ENCODE data around the gene DUSP15.

The DUSP15 gene

DNA sequence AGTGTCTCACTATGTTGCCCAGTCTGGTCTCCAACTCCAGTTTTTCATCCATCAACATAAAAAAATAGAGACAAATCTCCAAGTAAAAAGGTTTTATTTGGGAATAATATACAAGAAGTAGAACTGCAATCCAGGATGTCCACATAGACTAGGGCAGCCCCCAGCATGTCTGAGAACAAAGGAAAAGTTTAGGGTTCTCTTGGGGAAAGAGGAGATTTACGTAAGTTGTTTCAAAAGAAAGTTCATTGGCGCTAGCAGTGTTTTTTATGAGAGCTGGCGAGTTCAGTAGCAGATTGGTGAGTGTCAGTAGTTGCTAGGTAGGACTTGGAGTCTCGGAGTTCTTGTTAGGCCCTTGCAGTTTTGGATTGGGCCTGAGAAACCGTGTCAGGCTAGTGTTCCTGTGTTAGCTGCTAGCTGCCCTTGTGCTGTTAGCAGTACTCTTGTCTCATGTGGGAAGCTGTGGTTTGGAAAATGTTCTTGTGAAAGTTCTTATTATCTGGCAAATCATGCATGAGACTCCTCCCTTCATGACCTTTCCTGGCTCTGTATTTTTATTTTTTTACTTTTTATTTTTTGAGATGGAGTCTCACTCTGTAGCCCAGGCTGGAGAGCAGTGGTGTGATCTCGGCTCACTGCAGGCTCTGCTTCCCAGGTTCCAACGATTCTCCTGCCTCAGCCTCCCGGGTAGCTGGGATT lies 24.8 kb upstream of the DUSP15 start:
- no peak for DNase-seq

DNA sequence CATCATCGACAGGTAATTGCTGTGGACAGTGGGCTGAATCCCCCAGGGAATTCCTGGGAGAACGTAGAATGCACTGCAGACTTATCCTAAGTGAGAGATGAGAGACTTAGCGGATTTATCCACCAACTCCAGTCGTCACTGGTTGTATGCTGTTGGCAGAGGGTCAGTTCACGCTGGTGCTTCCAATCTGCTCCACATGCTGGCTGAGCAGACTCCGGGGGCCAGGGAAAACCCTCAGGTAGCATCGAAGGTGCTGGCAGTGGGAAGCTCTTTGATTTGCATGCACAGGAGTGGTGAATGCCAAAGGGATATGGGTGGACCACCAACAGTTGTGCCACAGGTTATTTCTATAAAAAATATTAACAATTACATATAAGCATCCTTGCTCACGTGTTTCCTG lies 20.3 kb upstream of the DUSP15 start:
- DNase-seq = no peak

DNA sequence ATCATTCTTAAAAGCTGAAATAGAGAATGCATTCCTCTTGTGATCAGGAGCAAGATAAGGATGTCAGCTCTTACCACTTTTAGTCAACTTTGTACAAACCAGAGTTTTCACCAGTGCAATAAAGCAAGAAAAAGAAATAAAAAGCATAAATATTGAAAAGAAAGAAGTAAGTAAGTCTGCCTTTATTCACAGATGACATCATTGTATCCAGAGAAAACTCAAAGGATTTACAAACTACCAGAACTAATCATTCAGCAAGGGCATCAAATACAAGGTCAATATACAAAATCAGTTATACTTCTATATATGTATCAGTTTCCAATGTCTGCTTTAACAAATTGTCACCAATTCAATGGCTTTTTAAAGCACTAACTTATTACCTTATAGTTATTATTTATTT lies 13.5 kb upstream of the DUSP15 start:
- no peak for DNase-seq

DNA sequence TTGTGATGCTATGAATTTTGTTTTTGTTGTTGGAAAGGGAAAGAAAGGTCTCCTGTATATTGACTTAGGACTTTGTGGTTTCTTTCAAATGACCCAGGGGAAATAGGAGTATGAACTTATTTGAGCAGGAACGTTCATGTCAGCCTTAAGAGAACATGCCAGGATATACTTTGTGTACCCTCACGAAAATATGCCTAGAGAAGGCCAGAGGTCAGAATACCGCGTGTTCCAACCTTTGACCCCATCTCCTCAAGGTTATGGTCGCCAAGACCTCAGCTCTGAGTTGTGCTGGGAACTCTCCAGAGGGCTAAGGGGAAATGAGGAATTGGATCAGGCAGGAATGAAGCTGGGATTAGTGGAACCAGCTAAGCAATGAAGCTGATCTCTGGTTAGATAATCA lies 11.6 kb upstream of the DUSP15 start:
- no peak for DNase-seq

DNA sequence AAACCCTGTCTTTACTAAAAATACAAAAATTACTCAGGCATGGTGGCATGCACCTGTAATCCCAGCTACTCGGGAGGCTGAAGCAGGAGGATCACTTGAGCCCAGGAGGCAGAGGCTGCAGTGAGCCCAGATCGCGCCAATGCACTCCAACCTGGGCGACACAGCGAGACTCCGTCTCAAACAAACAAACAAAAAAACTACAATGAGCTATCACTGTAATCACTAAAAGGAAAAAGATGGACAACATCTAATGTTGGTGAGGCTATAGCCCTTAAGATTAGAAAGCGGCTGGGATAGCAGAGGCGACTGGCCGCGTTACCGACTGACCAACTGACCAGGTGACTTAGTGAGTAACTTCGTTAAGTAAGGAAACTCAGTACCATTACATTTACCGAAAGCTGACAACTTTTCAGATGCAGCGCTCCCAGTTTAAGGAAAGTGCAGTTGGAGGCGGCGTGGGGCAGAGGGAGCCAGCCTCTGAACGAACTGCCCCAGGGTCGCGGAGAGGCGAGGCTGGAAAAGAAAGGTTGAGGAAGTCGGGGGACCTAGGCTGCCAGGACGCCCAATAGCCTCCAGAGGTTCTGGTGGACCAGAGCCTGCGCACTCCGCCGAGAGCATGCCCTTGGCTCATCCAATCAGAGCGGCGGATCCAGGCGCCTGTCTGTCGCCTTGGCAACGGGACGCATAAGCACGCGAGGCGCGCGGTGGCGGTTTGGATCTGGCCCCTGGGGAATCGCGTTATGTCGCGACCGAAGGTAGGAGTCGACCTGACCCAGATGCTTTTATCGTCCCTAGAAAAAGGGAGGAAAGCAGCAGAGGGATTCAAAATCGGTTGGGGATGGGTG lies 9.0 kb upstream of the DUSP15 start:
- DNase-seq = peak; percentile 91

DNA sequence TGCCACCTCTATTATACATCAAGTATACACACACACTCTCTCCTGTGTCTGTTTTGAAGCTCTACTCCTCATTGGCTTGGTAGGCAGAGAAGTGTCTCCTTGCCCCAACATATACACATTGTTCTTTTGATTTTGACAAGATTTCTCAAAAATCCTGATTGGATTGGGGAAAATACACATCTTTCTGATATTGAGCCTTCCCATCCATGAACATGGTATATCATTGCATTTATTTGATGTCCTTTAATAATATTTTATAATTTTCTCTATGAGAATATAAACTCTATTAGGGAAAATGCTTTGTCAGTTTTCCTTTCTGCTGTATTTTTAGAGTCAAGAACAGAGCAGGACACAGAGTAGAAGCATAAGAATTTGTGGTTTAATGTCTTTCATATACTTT lies 7.4 kb upstream of the DUSP15 start:
- DNase-seq = no peak

DNA sequence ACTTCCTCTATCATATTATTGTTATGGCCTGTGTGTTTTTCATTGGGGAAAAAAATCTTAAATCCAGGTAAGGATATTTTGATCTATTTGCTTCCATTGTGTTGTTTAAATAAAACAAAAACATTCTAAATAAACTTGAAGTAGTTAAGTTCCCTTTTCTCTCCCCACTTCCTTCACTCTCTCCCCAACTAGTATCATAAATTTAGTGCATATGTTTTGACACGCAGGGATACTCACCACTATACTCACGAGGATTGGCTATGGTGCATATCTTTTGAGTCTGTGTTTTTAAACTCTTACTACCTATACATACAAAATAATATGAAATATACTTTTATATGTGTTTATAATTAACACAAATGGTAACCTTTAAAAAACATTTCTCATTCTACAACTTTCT lies 5.3 kb upstream of the DUSP15 start:
- no peak for DNase-seq

DNA sequence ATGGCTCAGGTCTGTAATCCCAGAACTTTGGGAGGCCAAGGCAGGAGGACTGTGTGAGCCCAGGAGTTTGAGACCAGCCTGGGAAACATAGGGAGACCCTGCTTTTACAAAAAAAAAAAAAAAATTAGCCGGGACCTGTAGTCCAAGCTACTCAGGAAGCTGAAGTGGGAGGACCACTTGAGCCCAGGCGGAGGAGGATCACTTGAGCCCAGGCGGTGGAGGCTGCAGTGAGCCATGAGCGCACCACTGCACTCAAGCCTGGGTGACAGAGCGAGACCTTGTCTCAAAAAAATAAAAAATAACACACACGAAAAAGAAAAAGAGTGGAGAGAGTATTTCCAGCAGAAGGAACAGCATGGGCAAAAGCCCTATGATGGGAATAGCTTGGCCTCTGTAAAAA lies 2.1 kb upstream of the DUSP15 start:
- DNase-seq = no peak

DNA sequence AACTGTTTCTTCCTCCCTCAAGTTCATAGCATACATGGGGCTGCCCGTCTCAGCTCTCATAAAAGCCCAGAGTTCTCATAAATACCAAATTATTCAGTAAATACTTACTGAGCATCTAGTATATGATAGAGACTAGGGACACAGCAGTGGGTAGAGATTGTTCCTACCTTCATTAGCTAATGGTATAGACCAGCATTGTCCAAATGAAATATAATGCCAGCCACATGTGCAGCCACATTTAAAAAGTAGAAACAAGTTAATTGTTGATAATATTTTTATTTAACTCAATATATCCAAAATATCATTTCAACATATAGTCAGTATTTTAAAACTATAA lies 1.3 kb upstream of the DUSP15 start:
- no peak for DNase-seq

DNA sequence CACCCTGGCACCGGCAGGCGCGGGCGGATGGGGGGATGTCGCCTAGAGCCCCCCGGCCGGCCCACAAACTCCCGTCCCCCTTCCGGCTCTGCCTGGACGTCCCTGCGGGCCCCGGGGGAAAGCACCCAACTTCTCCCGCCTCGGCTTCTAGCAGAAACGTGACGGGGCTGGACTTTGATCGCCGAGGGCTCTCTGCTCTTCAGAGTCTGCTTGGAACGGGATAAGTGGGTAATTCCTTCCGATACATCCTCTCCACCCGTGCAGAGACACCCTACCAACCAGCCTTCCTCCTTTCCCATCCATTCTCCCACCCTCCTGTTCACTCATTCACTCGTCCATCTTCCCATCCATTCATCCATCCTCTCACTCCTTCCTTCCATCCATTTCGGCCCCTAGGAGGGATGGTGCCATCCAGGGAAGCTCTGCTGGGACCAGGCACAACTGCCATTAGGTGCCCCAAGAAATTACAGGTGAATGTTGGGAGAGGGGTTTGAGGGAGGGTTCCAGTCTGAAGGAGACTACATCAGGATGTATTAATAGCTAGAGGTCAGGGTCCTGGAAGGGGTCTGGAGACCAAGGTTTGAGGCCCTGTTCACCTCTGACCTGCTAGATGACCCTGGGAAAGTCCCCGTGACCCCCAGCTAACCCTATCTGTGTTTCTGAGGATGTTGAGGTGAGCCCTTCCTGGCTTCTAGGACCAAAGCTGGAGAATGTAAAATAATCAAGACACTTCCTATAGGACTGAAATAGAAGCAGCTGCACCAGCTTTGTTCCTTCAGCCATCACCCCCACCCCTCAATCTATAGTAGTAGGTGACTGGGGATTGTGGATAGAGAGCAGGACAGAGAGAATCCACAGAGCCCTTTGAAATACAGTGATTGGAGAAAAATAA lies 645 bp upstream of the DUSP15 start:
- no peak for DNase-seq

DNA sequence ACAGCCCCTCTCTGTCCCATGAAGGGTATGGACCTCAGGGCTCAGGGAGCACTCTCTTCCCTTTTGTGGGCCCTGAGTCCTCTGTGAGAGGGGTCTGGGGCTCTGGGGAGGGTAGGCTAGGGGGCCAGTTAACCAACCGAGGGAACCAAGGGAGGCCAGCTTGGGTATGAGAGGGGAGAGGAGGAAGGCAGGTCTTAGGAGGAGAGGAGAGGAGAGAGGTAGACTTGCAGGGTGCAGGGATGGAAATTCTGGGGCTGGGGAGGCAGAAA lies 720 bp downstream of the DUSP15 start:
- no peak for DNase-seq

DNA sequence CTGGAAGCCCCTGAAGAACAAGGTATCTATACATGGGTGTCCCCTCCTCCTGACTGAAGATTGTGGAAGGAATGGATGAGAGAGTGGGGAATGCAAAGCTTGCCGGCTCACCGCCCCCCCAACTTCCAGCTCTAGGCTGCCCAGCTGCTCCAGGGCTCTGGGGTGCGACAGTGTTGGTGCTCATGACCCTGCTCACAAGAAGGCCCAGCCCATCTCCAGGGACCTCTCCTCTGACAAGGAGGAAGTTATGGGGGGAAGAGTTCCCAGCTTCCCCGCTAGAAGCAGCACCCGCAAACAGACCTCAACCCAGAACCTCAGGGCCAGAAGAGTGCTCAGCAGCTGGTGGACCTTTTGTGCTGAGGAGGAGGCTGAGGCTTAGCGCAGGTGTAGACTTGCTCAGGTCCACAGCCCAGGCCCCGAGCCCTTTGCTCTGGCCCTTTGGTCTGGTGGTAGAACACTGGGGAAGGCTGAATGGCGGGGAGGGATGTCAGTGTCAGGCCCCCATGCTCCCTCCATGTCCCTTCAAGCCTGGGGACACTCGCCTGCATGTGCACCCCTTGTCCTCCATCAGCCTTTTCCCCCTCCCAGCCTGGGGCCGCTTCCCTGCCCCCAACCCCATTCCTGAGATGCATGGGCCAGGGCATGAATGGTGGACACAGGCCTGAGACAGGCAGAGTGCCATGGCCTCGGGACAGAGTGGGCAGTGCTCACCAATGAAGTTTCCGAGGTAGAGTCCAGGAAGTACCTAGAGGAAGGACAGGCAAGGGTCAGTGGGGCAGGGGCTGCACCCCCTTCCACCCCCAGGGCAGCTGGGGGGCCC lies 1.3 kb downstream of the DUSP15 start:
- DNase-seq = no peak

DNA sequence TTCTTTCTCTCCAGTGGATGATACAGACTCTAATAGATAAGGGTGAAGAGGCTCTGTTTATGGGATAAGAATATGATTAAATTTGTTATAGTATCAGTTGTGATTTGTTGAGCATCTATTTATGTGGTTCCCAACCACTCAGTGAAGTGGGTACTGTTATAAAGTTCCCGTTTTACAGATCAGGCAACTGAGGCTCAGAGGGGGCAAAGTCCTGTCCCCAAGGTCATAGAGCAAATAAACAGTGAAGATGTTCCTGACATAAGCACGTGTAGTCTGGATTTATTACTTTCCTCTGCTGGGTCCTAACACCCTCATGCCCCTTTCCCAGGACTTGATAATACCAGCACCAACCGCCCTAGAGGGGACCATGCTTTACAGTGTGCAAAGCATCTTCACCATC lies 4.1 kb downstream of the DUSP15 start:
- DNase-seq = no peak

DNA sequence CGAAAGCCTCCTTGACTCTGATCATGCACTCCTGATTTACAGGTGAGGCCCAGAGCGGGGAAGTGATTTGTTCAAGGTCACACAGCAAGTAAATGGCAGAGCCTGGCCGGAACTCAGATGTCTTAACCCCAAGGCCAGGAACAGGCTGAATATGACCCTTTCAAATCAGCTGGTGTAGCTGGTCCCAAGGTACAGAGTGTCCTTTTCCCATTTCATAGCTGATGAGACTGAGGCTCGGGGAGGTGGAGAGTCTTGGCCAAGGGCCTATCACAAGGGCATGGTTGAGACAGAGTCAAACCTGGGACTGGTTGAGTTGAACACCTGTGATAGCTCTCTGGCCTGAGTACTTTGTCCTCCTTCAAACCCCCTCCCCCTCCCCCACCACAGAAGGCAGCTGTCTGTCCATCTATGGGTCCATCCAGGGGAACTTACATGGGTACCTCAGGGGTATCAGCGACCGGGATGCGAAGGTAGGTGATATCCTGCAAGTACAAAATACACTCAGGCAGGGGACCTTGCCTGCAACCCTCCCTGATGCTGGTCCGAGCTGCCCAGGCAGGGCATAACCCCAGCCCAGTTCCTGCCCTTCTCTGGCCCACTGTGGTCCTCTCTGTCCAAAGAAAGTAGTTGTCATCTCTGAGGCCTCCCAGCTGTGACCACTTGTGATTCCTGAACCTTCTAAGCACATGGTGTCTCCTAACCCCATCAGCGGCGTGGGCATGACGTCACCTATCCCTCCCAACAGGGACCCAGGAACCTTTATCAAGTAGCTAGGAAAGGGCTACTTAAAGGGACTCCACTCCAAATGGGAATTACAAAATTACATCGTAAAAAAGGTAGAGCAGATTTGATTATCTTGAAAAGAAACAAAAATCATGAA lies 5.6 kb downstream of the DUSP15 start:
- no peak for DNase-seq

DNA sequence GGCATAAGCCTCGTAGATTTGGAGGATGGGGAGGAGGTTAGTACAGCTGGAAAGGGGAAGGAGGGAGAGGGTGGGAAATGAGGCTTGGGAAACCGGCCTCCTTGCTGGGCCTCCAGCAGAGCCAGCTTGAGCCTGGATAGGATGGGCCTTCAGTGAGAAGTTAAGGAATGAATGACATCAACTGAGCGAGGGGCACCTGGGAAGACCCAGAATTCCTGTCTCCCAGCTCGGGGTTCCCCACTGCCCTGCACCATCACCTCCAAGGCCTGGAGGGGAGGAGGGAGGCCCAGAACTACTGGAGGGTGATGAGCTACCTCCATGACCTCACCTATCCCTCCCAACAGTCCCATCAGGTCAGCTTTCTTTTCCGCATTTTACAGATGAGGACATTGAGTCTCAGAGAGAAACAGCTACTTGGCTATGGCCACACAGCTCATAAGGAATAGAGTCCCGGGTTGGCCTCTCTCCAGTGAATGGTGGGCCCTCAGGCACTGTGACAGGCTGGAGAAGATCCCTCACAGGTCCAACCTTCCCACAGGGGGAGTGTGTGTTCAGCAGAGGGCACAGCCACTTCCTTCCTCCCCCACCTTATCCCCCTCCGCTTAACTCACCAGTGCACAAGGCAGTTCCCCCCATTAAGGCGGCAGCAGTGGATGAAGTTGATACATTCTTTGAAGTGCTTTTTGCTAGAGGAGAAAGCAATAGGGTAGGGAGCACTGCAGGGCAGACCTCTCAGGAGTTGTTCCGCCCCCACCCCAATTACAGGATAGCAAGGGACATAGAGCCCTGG lies 6.8 kb downstream of the DUSP15 start:
- DNase-seq = no peak

DNA sequence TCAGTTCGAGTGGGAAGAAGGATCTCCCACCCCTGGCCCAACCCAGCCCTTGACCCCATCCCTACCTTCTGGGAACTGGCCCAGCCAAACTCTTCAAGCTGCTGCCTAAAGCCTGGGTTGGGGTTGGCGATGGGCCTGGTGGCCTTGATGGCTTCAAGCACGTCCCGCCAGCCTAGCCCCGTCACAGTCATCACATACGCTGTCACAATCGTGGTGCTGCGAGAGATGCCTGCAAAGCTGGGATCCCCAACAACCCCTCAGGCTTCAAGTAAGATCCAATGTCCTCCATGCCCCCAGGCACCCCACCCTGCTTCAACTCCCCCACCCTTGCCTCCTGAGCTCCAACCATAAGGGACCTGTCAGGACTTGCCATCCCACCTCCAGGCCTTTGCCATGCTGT lies 7.8 kb downstream of the DUSP15 start:
- DNase-seq = no peak

DNA sequence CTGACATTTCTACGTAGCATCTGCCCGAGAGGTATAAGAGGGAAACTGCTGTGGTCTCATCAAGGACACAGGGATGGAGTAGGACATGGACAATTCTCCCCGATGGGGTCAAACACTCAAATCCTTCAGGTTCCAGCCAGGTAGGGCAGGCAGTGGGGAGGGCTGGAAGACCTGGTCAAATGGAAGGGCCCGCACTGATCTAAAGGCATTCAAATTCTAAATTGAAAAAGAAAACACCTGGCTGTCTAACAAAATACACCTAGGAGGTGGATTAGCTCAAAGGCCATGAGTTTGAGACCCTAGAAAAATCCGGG lies 8.2 kb downstream of the DUSP15 start:
- DNase-seq = no peak

DNA sequence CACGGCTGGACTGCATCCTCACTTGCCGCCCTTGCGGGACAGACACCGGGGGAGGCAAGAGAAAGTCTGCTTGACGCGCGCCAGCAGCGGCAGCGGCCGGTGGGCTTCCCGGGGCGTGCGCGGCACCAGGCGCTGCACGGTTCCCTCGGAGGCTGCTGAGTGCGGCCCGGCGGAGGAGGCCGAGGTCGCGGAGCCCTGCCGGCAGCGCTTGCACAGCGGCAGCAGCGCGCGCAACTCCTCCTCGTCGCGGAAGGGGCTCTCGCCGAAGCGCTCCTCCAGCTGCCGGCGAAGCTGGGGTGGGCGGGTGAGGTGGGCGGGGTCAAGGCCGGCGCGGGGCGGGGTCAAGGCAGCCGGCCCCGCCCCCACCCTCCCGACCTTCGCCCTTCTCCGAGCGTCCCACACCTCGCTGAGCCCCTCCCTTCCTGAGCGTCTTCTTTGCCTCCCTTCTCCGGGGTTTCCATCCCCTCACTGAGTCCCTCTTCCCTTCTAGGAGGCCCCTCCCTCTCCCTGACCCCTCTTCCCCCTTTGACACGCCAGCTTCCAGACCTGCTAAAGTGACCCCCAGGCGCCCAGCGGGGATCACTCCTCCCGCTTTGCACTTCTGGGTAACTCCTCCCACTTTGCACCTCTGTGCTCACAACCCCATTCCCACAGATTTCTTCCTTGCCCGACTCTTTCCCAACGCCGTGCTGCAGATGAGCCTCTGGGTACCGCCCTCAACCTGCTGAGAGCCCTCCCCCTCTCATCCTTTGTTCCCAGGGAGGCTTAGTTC lies 8.8 kb downstream of the DUSP15 start:
- peak; percentile 76 for DNase-seq

DNA sequence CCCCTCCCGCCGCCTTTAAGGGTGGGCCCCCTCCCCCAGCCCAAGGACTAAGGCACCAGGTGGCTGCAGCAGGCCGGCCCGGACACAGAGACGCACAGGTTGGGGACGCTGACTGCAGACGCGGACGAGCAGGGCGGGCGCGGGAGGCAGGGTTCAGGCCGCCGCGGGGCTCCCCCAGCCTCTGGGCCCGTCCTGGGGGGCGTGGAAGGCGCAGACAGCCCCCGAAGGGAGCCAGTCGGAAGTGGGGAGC lies 9.3 kb downstream of the DUSP15 start:
- no peak for DNase-seq

DNA sequence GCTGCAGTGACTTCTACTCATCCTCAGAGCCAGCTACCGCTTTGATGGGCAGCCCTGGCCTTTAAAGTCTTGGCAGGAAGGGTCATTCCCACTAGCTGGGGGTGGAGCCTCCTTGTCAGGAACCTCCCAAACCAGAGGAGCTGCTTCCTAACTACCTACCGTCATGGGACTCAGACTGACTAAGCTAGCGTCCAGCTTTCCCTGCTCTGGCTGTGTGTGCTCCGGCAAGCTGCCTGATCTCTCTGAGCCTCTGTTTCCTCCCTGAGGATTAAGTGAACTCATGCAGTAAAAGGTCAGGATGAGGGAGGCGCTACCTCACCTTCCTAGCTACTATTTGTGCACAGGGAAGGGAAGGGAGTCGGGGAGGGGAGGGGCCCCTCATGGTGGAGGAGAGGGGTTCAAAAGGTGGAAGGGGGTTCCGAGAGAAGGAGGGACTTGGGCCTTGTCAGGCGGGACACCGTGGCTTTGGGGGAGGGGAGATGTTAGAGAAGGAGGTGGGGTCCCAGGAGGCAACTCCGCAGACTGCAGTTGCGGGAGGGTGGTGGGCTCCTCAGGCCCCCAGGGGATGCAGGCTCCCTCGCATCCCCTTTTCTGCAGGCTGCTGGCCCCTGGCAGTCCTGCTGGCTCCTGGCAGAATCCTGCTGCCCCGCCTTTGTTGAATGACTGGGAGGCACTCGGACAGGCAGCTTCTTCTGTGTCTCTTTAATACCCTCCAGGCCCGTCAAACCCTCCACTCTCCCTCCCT lies 9.8 kb downstream of the DUSP15 start:
- peak; percentile 46 for DNase-seq

All from right forelimb (tissue), 1 donor.